Caki2 (cell line): ENCODE data around the gene SUFU. TPM values are rescaled to one million over a fixed set of nuclear protein-coding genes. Genes with fewer than 3 reads are reported as not detected.
A peak's percentile ranks its signal among the peaks of the same experiment; 100 is the strongest.

Experiments
- DNase-seq: peaks from one replicate; pipeline ENCODE4 v3.0.0-alpha.2; 2015; ENCODE audit warnings: low read depth
- in situ Hi-C: cut with HindIII; loops from 2 replicates; pipeline ENCODE4 v1.10.0; 2016; ENCODE audit warnings: low sequenced_read_pairs, low pct_unique_long_range_greater_than_20kb, mixed read lengths
- total RNA-seq: library from RNA; depleted of rRNA; stranded (reverse); fragments of >200 nt; shearing (Covaris generic); gene quantifications from 2 replicates; pipeline ENCODE4 v1.2.3, GENCODE V29; 2014; ENCODE audit warnings: low replicate concordance

The SUFU gene
- total RNA-seq, 1 experiment from 2014 or later: 2.9 TPM

GRCh38 chr10:102601639-102602038, 97.9 kb downstream of the SUFU start:
- DNase-seq: no peak

GRCh38 chr10:102602272-102603045, 98.7 kb downstream of the SUFU start:
- in situ Hi-C loops: no loop called here
- no peak for DNase-seq

More at GRCh38 chr10:102601639-102602038, 97.9 kb downstream of the SUFU start:
- in situ Hi-C loops: no loop called here

GRCh38 chr10:102603946-102604345, 100.2 kb downstream of the SUFU start:
- no peak for DNase-seq
- in situ Hi-C loops: no loop called here

DNA sequence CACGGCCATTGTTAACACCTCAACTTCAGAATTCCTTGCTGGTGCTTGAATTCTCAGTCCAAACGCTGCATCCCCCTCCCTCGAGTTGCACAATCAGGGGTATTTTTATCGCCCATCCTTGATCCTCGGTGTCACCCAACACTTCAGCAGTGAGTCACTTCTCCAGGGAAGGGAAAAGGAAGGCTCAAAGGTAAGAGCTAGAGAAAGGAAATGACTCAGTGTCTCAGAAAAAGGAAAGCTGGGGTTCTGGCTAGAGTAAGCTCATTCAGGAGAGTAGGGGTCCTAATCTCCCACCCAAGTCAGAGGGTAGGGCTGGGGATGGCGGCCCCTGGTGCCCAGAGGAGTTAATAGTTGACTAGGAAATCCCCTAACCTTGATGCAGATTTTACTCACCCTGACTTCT, 100.7 kb downstream of the SUFU start:
- DNase-seq: peak; percentile 45
- in situ Hi-C loops: no loop called here

DNA sequence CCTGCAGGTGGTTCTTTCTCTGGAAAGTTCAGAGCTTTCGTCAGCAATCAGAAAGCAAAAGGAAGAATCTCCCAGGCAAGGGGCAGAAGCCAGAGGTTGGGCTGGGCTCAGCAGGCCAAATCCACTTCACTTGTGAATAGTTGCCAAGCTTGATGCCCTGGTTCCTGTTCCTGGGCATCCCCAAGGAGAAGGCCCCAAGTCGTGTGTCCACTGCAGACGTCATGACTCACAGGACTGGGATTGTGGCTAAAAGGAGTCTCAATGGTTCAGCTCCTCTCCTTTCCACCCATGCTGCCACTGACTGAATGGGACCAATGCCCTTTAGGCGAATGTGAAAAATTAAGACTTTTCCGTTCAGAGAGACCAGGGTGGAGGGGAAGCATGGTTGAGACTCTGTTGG, 101.9 kb downstream of the SUFU start:
- DNase-seq: peak; percentile 14
- in situ Hi-C loops: no loop called here

GRCh38 chr10:102608487-102608886, 104.7 kb downstream of the SUFU start:
- in situ Hi-C loops: no loop called here
- no peak for DNase-seq

GRCh38 chr10:102610441-102610887, 106.7 kb downstream of the SUFU start:
- DNase-seq: no peak

DNA sequence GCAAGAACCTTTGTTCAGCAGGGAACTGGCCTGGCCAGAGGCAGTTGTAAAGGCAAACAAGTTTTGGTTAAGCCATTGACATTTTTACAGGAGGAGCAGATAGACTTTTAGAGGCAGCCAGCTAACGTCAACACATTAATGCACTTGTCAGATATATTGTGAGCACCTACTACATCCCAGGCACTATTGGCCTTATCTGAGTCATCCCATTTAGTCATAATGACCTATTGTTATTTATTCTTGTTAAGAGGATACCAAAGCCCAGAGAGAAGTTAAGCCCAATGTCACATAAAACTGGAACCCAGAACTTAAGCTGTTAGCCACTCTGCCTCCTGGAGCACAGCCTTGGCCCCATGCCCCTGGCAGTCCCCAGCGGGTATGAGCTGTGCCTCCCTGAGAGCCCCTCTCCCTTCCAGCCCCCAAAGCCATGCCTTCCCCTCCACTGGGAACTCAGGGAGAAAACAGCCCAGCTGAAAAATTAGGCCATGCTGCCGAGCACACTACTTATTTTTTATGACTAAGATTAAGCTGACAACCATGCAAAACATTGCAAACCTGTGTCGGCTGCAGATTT, 107.8 kb downstream of the SUFU start:
- no peak for DNase-seq
- in situ Hi-C loops: no loop called here

More at GRCh38 chr10:102610441-102610887, 106.7 kb downstream of the SUFU start:
- in situ Hi-C loops: no loop called here

- in situ Hi-C loops: no loop called here
- no peak for DNase-seq
Observed at GRCh38 chr10:102612964-102613275, 109.1 kb downstream of the SUFU start.

DNA sequence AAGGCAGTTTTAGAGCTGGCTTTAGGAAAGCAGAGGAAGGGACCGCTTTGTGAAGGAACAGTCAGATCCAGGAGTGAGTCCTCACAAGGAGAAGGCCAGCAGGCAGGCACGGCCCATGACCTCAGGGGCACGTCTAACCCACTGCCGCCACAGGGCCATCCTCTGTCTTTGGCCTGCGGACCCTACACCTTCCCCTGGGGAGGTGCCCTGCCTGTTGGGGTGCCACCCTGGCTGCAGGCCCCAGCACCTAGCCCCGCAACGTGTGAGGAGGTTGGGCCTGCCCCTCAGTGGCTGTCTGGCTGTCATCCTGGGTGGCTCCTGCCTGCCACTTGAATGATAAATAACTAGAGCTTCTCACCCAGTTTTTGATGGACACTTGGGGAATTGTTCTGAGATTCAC, 109.5 kb downstream of the SUFU start:
- no peak for DNase-seq
- in situ Hi-C loops: no loop called here

DNA sequence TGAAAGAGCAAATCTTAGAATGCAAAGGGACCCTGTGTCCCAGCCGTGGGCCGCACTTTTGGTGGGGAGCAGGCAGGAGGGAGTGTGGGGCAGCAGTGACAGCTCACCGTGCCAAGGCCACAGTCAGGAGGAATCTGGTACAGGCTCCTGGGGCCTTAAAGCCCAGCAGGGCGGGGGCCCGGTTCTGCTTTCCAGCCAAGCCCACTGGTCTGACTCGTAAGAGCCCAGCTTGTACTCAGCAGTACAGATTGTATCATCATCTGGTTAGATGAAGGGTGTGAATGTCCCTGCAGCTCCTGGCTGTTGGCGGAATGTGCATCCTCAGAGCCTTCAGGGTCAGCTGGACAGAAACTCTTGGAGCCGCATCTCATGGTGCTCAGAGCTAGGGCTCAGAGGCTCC, 110.0 kb downstream of the SUFU start:
- no peak for DNase-seq
- in situ Hi-C loops: no loop called here

DNA sequence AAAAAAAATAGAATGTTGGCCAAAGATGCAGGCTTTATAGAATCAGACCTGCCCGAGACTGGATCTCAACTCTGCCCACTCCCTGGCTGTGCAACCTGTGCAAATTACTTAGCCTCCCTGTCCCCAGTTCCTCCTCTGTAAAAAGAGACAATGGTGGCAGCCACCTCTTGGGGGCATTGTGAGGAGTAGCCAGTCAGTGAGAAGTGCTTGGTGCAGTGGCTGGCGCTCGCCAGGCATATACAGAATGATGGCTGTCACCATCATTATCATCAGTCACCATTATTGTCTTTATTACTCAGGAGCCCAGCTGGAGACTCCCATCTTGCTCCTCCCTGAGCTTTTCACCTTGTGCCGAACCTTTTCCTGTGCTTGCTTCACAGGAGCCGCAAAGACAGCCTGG, 111.1 kb downstream of the SUFU start:
- in situ Hi-C loops: no loop called here
- DNase-seq: no peak

- DNase-seq: no peak
- in situ Hi-C loops: no loop called here
Observed at GRCh38 chr10:102615361-102615760, 111.6 kb downstream of the SUFU start.

DNA sequence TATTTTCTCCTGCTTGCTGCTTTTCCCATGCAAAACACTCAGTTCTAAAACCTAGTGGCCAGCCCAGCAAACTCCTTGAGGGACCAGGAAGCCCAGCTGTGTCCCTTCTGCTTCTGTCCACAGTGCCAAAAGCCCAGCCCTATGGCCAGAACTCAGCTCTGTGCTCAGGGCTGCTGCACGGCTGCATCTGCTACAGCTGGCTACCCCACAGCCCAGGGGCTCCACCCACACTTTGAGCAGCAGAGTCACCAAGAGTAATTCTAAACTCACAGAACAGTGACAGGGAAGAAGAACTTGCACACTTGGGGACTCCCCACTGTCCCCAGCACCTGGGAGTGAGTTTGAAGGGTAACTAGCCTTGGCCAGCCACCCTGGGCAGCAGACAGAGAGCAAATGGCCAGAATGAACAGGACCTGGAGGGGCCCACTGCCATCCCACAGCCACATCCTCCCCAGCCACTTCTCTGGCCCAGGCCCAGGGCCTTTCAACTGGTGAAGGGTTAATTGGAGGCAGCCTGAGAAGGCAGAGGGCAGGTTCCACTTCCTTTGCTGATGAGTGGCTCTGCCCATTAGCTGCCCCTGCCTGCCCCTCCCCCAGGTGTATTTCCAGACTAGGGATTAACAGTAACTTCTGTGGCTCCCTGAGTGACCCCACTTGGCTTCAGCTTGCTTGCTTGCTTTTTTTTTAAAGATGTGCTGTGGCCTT, 112.4 kb downstream of the SUFU start:
- no peak for DNase-seq
- in situ Hi-C loops: no loop called here

DNA sequence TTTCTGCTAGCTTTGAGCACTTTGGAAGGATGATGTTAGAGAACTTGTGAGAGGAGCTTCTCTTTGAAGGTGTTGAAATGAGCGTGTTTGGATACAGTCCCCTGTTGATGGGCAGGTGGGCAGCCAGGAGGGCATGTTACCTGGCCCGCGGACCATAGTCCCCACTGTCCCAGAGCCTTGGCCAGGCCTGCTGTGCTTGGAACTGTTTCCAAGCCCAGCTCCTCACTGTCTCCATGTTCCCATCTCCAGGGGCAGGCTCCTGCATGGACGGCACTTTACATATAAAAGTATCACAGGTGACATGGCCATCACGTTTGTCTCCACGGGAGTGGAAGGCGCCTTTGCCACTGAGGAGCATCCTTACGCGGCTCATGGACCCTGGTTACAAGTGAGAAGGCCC, 113.3 kb downstream of the SUFU start:
- in situ Hi-C loops: no loop called here
- DNase-seq: no peak

DNA sequence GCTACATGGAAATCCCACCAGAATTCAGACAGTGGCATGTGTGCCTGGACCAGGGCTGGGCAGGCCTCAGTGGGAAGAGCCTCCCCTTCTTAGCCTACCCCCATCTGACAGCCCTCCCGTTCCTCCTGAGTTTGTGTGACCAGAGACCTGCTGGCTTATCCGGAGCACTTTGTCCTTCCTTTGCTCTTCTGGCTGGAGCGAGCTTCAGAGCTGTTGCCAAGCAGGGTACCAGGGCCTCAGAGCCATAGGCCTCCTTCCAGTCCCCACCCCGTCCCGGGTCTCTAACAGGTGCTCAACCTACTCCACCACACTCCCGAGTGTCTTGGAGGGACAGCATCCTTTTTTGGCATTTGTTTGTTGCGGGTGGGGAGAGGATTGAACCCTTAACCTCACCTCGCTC, 114.0 kb downstream of the SUFU start:
- in situ Hi-C loops: no loop called here
- no peak for DNase-seq

DNA sequence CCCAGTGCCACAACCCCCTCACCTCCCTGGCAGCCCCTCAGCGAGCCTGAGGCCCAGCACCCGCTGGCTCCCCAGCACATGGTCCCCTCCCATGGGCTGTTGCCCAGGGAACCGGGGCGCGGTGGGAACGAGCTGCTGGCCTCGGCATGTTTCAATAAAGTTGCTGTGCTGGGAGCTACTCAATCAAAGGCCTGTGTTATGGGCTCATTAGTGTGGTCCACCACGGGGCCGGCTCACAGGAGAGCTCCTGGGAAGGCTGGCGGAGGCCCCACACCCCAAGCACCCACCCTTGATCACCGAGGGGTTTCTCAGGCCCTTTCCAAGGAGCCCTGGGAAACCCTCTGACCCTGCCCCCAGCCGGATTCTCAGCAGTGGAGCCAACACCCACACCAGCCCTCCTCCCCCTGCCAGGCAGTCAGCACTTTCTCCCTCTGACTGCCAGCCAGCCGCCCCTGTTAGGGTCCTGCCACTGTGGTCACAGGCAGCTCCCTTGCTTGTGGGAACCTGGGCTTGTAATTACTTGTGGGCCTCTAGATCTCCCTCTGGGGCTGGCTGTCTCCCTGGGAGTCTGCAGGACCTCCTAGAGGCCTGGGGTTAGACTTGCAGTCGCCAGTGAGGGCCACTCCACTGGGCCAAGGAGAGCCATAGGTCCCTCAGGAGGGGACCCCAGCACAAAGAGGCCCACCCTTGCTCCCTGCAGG, 115.7 kb downstream of the SUFU start:
- DNase-seq: no peak
- in situ Hi-C loops: no loop called here

- no peak for DNase-seq
- in situ Hi-C loops: no loop called here
Observed at GRCh38 chr10:102620138-102620590, 116.4 kb downstream of the SUFU start.
